Liver (tissue), 3 donors: ENCODE results near the gene FAT1.

ENCODE experiments used
- EGR1 ChIP-seq, 2 donors: IDR thresholded peaks; 2 replicates each; pipeline ENCODE4 v1.6.1; 2016 to 2018; ENCODE audit warnings: antibody characterized with exemption in 2 of 2, low read depth in 2 of 2
- GABPA ChIP-seq, 2 donors: IDR thresholded peaks in 1 of 2; conservative IDR thresholded peaks in 1 of 2; 2 replicates each; pipeline ENCODE4 v1.6.1; 2016; ENCODE audit warnings: antibody characterized with exemption in 2 of 2, mild to moderate bottlenecking in 1 of 2, moderate library complexity in 1 of 2
- HNF4A ChIP-seq, 2 donors: conservative IDR thresholded peaks; 2 replicates each; pipeline ENCODE4 v1.6.1; 2016; ENCODE audit warnings: antibody characterized with exemption in 2 of 2, mild to moderate bottlenecking in 2 of 2
- TAF1 ChIP-seq: conservative IDR thresholded peaks from 2 replicates; pipeline ENCODE4 v1.6.1; 2016; ENCODE audit warnings: antibody characterized with exemption, mild to moderate bottlenecking
- YY1 ChIP-seq: IDR thresholded peaks from 2 replicates; pipeline ENCODE4 v1.6.1; 2016; ENCODE audit warnings: antibody characterized with exemption, mild to moderate bottlenecking
- TF ChIP-seq, protein P1 (sequence below): fragments of 150-350 bp; IDR thresholded peaks from 2 replicates; pipeline ENCODE4 v1.5.1; 2017; ENCODE audit warnings: improper control_type of control experiment, low read depth, low read length; ENCODE audit not compliant: missing input control
- TF ChIP-seq, protein P2 (sequence below): IDR thresholded peaks from 2 replicates; pipeline ENCODE4 v1.6.1; 2016; ENCODE audit warnings: antibody characterized with exemption, mild to moderate bottlenecking
- TF ChIP-seq, protein P3 (sequence below): IDR thresholded peaks from 2 replicates; pipeline ENCODE4 v1.6.1; 2016; ENCODE audit warnings: antibody characterized with exemption
- donor health status: healthy.
- donor health status: healthy.

DNA sequence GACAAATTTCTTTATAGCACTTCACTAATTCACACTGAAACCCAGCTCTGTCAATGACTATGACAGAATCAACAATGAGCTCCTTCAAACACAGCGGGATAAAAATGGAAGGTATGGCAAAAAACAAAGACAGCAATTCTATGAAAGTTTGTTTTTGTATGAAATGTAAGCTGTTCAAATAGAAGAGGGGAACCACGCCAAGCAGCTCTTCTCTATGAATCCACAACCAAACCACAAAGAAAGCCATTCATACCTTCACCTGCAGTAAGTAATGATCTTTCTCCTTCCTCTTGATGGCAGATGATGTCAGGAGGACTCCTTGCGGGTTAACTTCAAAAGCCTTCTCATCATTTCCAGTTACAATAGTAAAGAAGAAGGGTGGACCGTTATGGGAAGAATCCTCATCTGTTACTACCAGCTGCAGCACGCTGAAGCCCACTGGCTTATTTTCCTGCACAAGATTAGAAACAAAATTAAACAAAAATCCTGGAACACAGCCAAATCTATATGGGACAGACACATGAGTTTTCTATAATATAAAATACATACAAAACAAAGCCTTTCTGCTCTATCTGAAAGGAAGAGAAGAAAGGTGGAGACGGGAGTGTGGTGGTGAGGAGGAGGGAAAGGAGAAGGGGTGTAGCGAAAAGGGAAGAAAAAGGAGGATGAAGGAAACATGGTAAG, 119.4 kb downstream of the FAT1 start:
- TF ChIP-seq, protein P1, sequence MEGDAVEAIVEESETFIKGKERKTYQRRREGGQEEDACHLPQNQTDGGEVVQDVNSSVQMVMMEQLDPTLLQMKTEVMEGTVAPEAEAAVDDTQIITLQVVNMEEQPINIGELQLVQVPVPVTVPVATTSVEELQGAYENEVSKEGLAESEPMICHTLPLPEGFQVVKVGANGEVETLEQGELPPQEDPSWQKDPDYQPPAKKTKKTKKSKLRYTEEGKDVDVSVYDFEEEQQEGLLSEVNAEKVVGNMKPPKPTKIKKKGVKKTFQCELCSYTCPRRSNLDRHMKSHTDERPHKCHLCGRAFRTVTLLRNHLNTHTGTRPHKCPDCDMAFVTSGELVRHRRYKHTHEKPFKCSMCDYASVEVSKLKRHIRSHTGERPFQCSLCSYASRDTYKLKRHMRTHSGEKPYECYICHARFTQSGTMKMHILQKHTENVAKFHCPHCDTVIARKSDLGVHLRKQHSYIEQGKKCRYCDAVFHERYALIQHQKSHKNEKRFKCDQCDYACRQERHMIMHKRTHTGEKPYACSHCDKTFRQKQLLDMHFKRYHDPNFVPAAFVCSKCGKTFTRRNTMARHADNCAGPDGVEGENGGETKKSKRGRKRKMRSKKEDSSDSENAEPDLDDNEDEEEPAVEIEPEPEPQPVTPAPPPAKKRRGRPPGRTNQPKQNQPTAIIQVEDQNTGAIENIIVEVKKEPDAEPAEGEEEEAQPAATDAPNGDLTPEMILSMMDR: no peak
- no peak for TF ChIP-seq TAF1
- no peak for TF ChIP-seq HNF4A (conservative IDR thresholded peaks at IDR 0.05)
- TF ChIP-seq, protein P2, sequence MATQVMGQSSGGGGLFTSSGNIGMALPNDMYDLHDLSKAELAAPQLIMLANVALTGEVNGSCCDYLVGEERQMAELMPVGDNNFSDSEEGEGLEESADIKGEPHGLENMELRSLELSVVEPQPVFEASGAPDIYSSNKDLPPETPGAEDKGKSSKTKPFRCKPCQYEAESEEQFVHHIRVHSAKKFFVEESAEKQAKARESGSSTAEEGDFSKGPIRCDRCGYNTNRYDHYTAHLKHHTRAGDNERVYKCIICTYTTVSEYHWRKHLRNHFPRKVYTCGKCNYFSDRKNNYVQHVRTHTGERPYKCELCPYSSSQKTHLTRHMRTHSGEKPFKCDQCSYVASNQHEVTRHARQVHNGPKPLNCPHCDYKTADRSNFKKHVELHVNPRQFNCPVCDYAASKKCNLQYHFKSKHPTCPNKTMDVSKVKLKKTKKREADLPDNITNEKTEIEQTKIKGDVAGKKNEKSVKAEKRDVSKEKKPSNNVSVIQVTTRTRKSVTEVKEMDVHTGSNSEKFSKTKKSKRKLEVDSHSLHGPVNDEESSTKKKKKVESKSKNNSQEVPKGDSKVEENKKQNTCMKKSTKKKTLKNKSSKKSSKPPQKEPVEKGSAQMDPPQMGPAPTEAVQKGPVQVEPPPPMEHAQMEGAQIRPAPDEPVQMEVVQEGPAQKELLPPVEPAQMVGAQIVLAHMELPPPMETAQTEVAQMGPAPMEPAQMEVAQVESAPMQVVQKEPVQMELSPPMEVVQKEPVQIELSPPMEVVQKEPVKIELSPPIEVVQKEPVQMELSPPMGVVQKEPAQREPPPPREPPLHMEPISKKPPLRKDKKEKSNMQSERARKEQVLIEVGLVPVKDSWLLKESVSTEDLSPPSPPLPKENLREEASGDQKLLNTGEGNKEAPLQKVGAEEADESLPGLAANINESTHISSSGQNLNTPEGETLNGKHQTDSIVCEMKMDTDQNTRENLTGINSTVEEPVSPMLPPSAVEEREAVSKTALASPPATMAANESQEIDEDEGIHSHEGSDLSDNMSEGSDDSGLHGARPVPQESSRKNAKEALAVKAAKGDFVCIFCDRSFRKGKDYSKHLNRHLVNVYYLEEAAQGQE: no peak
- no peak for TF ChIP-seq EGR1 (IDR thresholded peaks at IDR 0.05; ENCODE audit: low read depth in 2 of 2)
- no peak for TF ChIP-seq GABPA (IDR thresholded peaks at IDR 0.05 in 1 of 2, conservative IDR thresholded peaks at IDR 0.05 in 1 of 2)
- no peak for TF ChIP-seq YY1
- TF ChIP-seq, protein P3, sequence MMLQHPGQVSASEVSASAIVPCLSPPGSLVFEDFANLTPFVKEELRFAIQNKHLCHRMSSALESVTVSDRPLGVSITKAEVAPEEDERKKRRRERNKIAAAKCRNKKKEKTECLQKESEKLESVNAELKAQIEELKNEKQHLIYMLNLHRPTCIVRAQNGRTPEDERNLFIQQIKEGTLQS: no peak
